GM18909 (cell line): ENCODE measurements around the gene MRAS.
"Not testable (repeated sequence)": the region's sequence is repeated elsewhere in the genome, so short reads cannot be mapped to it uniquely, and the experiment has no call there.

Source experiments
- ATAC-seq: cut with Tn5 transposase; IDR thresholded peaks from one replicate; pipeline ENCODE4 v1.9.1; 2021; ENCODE audit warnings: mild to moderate bottlenecking; ENCODE audit not compliant: unreplicated experiment, poor library complexity

The MRAS gene

GRCh38 chr3:138439646-138440045 lies 91.3 kb downstream of the MRAS start:
- ATAC-seq = no peak

GRCh38 chr3:138440121-138440521 lies 91.7 kb downstream of the MRAS start:
- ATAC-seq = no peak

- ATAC-seq = no peak
Observed at GRCh38 chr3:138440596-138440995, 92.2 kb downstream of the MRAS start.

GRCh38 chr3:138441256-138441655 lies 92.9 kb downstream of the MRAS start:
- ATAC-seq = no peak

GRCh38 chr3:138441742-138442141 lies 93.4 kb downstream of the MRAS start:
- ATAC-seq = no peak

- no peak for ATAC-seq
Observed at GRCh38 chr3:138442433-138442832, 94.1 kb downstream of the MRAS start.

GRCh38 chr3:138443091-138443490 lies 94.7 kb downstream of the MRAS start:
- ATAC-seq = no peak

- no peak for ATAC-seq
Observed at GRCh38 chr3:138443521-138444503, 95.4 kb downstream of the MRAS start.

- ATAC-seq = no peak
Observed at GRCh38 chr3:138445236-138445635, 96.9 kb downstream of the MRAS start.

GRCh38 chr3:138445654-138446053 lies 97.3 kb downstream of the MRAS start:
- ATAC-seq = no peak

- ATAC-seq = no peak
Observed at GRCh38 chr3:138448631-138449030, 100.3 kb downstream of the MRAS start.

GRCh38 chr3:138449490-138449889 lies 101.1 kb downstream of the MRAS start:
- ATAC-seq = no peak

- no peak for ATAC-seq
Observed at GRCh38 chr3:138450181-138450580, 101.8 kb downstream of the MRAS start.

- ATAC-seq = no peak
Observed at GRCh38 chr3:138450704-138451424, 102.5 kb downstream of the MRAS start.

GRCh38 chr3:138451595-138452162 lies 103.3 kb downstream of the MRAS start:
- no peak for ATAC-seq

- no peak for ATAC-seq
Observed at GRCh38 chr3:138452436-138452835, 104.1 kb downstream of the MRAS start.

- ATAC-seq = not testable (repeated sequence)
Observed at GRCh38 chr3:138453940-138454339, 105.6 kb downstream of the MRAS start.
